ENCODE data around the gene GRM3. TPM values are rescaled to one million over a fixed set of nuclear protein-coding genes. Genes with fewer than 3 reads are reported as not detected.

GRM3 gene
- total RNA-seq, 3 donors from 2014 or later (not counting 1 experiment from before 2014, with no cell fraction given) = not detected

GRCh38 chr7:86733783-86734182 is 90.1 kb downstream of the GRM3 start:
- peaks cover 6 to 10% of the 10 kb centered on the region in 2 donors for H3K9me3 Mint-ChIP-seq
- no peaks in the 10 kb centered on the region for H3K36me3 Mint-ChIP-seq
- Histone ChIP-seq H3K27me3 (ENCODE audit: control insufficient read depth, insufficient read depth, low read length) (no peaks in the 10 kb centered on the region), H3K4me3 (ENCODE audit: low read length) (no peak overlapping the region), H3K27ac (ENCODE audit: low read length) (no peak overlapping the region), H3K36me3 (ENCODE audit: control insufficient read depth, insufficient read depth, low read length) (no peaks in the 10 kb centered on the region), H3K9me3 (ENCODE audit: control insufficient read depth, insufficient read depth, low read length) (no peaks in the 10 kb centered on the region), H3K4me1 (ENCODE audit: control insufficient read depth, insufficient read depth, low read length) (no peaks in the 10 kb centered on the region)
- no peak overlapping the region for H3K27ac Mint-ChIP-seq
- TF ChIP-seq CTCF (IDR thresholded peaks at IDR 0.05) = no peak
- 89% methylated on average over 4 of the region's 4 CpGs for WGBS (ENCODE audit: insufficient coverage)
- intact Hi-C loops (cut with micrococcal nuclease) = no loop called here
- ATAC-seq (no peak), DNase-seq (no peak)
- H3K4me1 Mint-ChIP-seq = no peaks in the 10 kb centered on the region
- H3K27me3 Mint-ChIP-seq (ENCODE audit: low read depth in 2 of 2) = no peaks in the 10 kb centered on the region
- no peak overlapping the region for H3K4me3 Mint-ChIP-seq

- no peaks in the 10 kb centered on the region for H3K36me3 ChIP-seq (ENCODE audit: control insufficient read depth, insufficient read depth, low read length)
- WGBS (ENCODE audit: insufficient coverage) = 71% methylated on average over 3 of the region's 3 CpGs
- H3K9me3 ChIP-seq (ENCODE audit: control insufficient read depth, insufficient read depth, low read length) = no peaks in the 10 kb centered on the region
- DNase-seq (no peak), ATAC-seq (no peak)
- peaks cover 0 to 4% of the 10 kb centered on the region in 2 donors for H3K9me3 Mint-ChIP-seq
- no peak for TF ChIP-seq CTCF (IDR thresholded peaks at IDR 0.05)
- H3K4me3 Mint-ChIP-seq = no peak overlapping the region
- H3K36me3 Mint-ChIP-seq = no peaks in the 10 kb centered on the region
- no peak overlapping the region for H3K27ac ChIP-seq (ENCODE audit: low read length)
- no peaks in the 10 kb centered on the region for H3K27me3 Mint-ChIP-seq (ENCODE audit: low read depth in 2 of 2)
- no peaks in the 10 kb centered on the region for H3K4me1 Mint-ChIP-seq
- H3K27me3 ChIP-seq (ENCODE audit: control insufficient read depth, insufficient read depth, low read length) = no peaks in the 10 kb centered on the region
- H3K4me3 ChIP-seq (ENCODE audit: low read length) = no peak overlapping the region
- no peaks in the 10 kb centered on the region for H3K4me1 ChIP-seq (ENCODE audit: control insufficient read depth, insufficient read depth, low read length)
- intact Hi-C loops (cut with micrococcal nuclease) = no loop called here
- H3K27ac Mint-ChIP-seq = no peak overlapping the region
These were observed 101.5 kb downstream of the GRM3 start for GRCh38 chr7:86745013-86745745.

GRCh38 chr7:86747698-86748097 is 104.0 kb downstream of the GRM3 start:
- Mint-ChIP-seq H3K9me3 (peaks cover 0 to 7% of the 10 kb centered on the region in 2 donors), H3K4me3 (no peak overlapping the region), H3K4me1 (no peaks in the 10 kb centered on the region), H3K27me3 (ENCODE audit: low read depth in 2 of 2) (no peaks in the 10 kb centered on the region), H3K36me3 (no peaks in the 10 kb centered on the region), H3K27ac (no peak overlapping the region)
- Histone ChIP-seq H3K4me1 (ENCODE audit: control insufficient read depth, insufficient read depth, low read length) (no peaks in the 10 kb centered on the region), H3K27me3 (ENCODE audit: control insufficient read depth, insufficient read depth, low read length) (no peaks in the 10 kb centered on the region), H3K27ac (ENCODE audit: low read length) (no peak overlapping the region), H3K36me3 (ENCODE audit: control insufficient read depth, insufficient read depth, low read length) (no peaks in the 10 kb centered on the region), H3K4me3 (ENCODE audit: low read length) (no peak overlapping the region), H3K9me3 (ENCODE audit: control insufficient read depth, insufficient read depth, low read length) (no peaks in the 10 kb centered on the region)
- TF ChIP-seq CTCF (IDR thresholded peaks at IDR 0.05) = no peak
- intact Hi-C loops (cut with micrococcal nuclease) = no loop called here
- no peak for DNase-seq
- WGBS (ENCODE audit: insufficient coverage) = 4% methylated on average over 3 of the region's 3 CpGs
- no peak for ATAC-seq

- ATAC-seq = no peak
- H3K27ac ChIP-seq (ENCODE audit: low read length) = no peak overlapping the region
- no peaks in the 10 kb centered on the region for H3K4me1 ChIP-seq (ENCODE audit: control insufficient read depth, insufficient read depth, low read length)
- WGBS (ENCODE audit: insufficient coverage) = 100% methylated on average over 2 of the region's 4 CpGs
- intact Hi-C loops (cut with micrococcal nuclease) = no loop called here
- H3K4me1 Mint-ChIP-seq = no peaks in the 10 kb centered on the region
- H3K27me3 Mint-ChIP-seq (ENCODE audit: low read depth in 2 of 2) = no peaks in the 10 kb centered on the region
- H3K4me3 ChIP-seq (ENCODE audit: low read length) = no peak overlapping the region
- no peaks in the 10 kb centered on the region for H3K9me3 ChIP-seq (ENCODE audit: control insufficient read depth, insufficient read depth, low read length)
- TF ChIP-seq CTCF (IDR thresholded peaks at IDR 0.05) = no peak
- no peaks in the 10 kb centered on the region for H3K36me3 ChIP-seq (ENCODE audit: control insufficient read depth, insufficient read depth, low read length)
- H3K36me3 Mint-ChIP-seq = no peaks in the 10 kb centered on the region
- H3K9me3 Mint-ChIP-seq = peaks cover 0 to 7% of the 10 kb centered on the region in 2 donors
- no peak for DNase-seq
- no peak overlapping the region for H3K4me3 Mint-ChIP-seq
- no peak overlapping the region for H3K27ac Mint-ChIP-seq
- no peaks in the 10 kb centered on the region for H3K27me3 ChIP-seq (ENCODE audit: control insufficient read depth, insufficient read depth, low read length)
These were observed 104.5 kb downstream of the GRM3 start for GRCh38 chr7:86748201-86748600.
